ENCODE measurements around the gene SAMD10.

Gene SAMD10

GRCh38 chr20:63982937-63983336, 3.5 kb upstream of the SAMD10 start:
- Histone ChIP-seq H3K4me3 (ENCODE audit: low read depth, low read length, poor library complexity, severe bottlenecking) (no peak overlapping the region), H2AFZ (ENCODE audit: low read length) (no peak overlapping the region), H3K9me3 (ENCODE audit: low read length) (no peaks in the 10 kb centered on the region), H3K27me3 (ENCODE audit: insufficient read depth, low read length) (no peaks in the 10 kb centered on the region), H3K36me3 (ENCODE audit: insufficient read depth, low read length) (peaks cover 46% of the 10 kb centered on the region), H3K79me2 (ENCODE audit: insufficient read depth, low read length) (peaks cover 6% of the 10 kb centered on the region; the same call in 1 of the 2 replicates), H3K9me2 (ENCODE audit: low read depth, low read length) (no peaks in the 10 kb centered on the region), H4K20me1 (ENCODE audit: insufficient read depth, low read length) (no peaks in the 10 kb centered on the region), H3K4me1 (ENCODE audit: insufficient read depth, low read length, severe bottlenecking) (peaks cover 34% of the 10 kb centered on the region), H3F3A (ENCODE audit: insufficient read depth, low read length) (peaks cover 4% of the 10 kb centered on the region; the same call in 1 of the 2 replicates), H3K4me2 (ENCODE audit: low read length) (no peak overlapping the region), H3K9ac (ENCODE audit: low read length) (no peak overlapping the region), H3K27ac (ENCODE audit: low read depth, low read length, poor library complexity, severe bottlenecking) (no peak overlapping the region)
- TF ChIP-seq EZH2 (IDR thresholded peaks at IDR 0.05; ENCODE audit: borderline replicate concordance, low read length) (no peak), CTCF (IDR thresholded peaks at IDR 0.05; ENCODE audit: low read length) (no peak)

GRCh38 chr20:63980806-63981728, 1.6 kb upstream of the SAMD10 start, which contains the start of gene PRPF6:
Gene PRPF6 (plus strand): TSS chr20:63981132. CDS start chr20:63981246, 114 bp downstream.
- no peaks in the 10 kb centered on the region for H4K20me1 ChIP-seq (ENCODE audit: insufficient read depth, low read length)
- TF ChIP-seq EZH2 (IDR thresholded peaks at IDR 0.05; ENCODE audit: borderline replicate concordance, low read length) = no peak
- peak; percentile 90 for TF ChIP-seq CTCF (IDR thresholded peaks at IDR 0.05; ENCODE audit: low read length)

GRCh38 chr20:63980317-63980805, 919 bp upstream of the SAMD10 start:
- Histone ChIP-seq H3K4me2 (ENCODE audit: low read length) (peak overlapping the region; percentile 77), H3K9me2 (ENCODE audit: low read depth, low read length) (no peaks in the 10 kb centered on the region), H3K27me3 (ENCODE audit: insufficient read depth, low read length) (no peaks in the 10 kb centered on the region), H4K20me1 (ENCODE audit: insufficient read depth, low read length) (no peaks in the 10 kb centered on the region), H3K79me2 (ENCODE audit: insufficient read depth, low read length) (peaks cover 6% of the 10 kb centered on the region; the same call in 1 of the 2 replicates), H3F3A (ENCODE audit: insufficient read depth, low read length) (peaks cover 4% of the 10 kb centered on the region; the same call in 1 of the 2 replicates), H3K27ac (ENCODE audit: low read depth, low read length, poor library complexity, severe bottlenecking) (peak overlapping the region; percentile 84), H3K36me3 (ENCODE audit: insufficient read depth, low read length) (peaks cover 25% of the 10 kb centered on the region; the same call in 1 of the 2 replicates), H3K9me3 (ENCODE audit: low read length) (no peaks in the 10 kb centered on the region), H3K9ac (ENCODE audit: low read length) (peak overlapping the region; percentile 72), H3K4me1 (ENCODE audit: insufficient read depth, low read length, severe bottlenecking) (peaks cover 34% of the 10 kb centered on the region), H3K4me3 (ENCODE audit: low read depth, low read length, poor library complexity, severe bottlenecking) (peak overlapping the region; percentile 93), H2AFZ (ENCODE audit: low read length) (no peak overlapping the region)
- TF ChIP-seq EZH2 (IDR thresholded peaks at IDR 0.05; ENCODE audit: borderline replicate concordance, low read length) (no peak), CTCF (IDR thresholded peaks at IDR 0.05; ENCODE audit: low read length) (no peak)

More at GRCh38 chr20:63980806-63981728, 1.6 kb upstream of the SAMD10 start, which contains the start of gene PRPF6:
- Histone ChIP-seq H3K27me3 (ENCODE audit: insufficient read depth, low read length) (no peaks in the 10 kb centered on the region), H3K4me3 (ENCODE audit: low read depth, low read length, poor library complexity, severe bottlenecking) (peak within 1 kb of the TSS; percentile 93), H3F3A (ENCODE audit: insufficient read depth, low read length) (peaks cover 4% of the 10 kb centered on the region; the same call in 1 of the 2 replicates), H3K36me3 (ENCODE audit: insufficient read depth, low read length) (peaks cover 32% of the 10 kb centered on the region), H3K27ac (ENCODE audit: low read depth, low read length, poor library complexity, severe bottlenecking) (peak within 1 kb of the TSS; percentile 84), H3K4me2 (ENCODE audit: low read length) (peak within 1 kb of the TSS; percentile 90), H3K9me3 (ENCODE audit: low read length) (no peaks in the 10 kb centered on the region), H3K79me2 (ENCODE audit: insufficient read depth, low read length) (peaks cover 6% of the 10 kb centered on the region; the same call in 1 of the 2 replicates), H2AFZ (ENCODE audit: low read length) (no peak within 1 kb of the TSS), H3K4me1 (ENCODE audit: insufficient read depth, low read length, severe bottlenecking) (peaks cover 34% of the 10 kb centered on the region), H3K9ac (ENCODE audit: low read length) (peak within 1 kb of the TSS; percentile 88), H3K9me2 (ENCODE audit: low read depth, low read length) (no peaks in the 10 kb centered on the region)
